Placental pericyte (primary cell): ENCODE data around the gene HSPA2. TPM values are rescaled to one million over a fixed set of nuclear protein-coding genes. Genes with fewer than 3 reads are reported as not detected.

ENCODE experiments used
- small RNA-seq: library from RNA; depleted of rRNA; stranded (forward); fragments of <200 nt; gene quantifications from one replicate; pipeline ENCODE3, GENCODE V24; 2012; ENCODE audit warnings: low replicate concordance
- total RNA-seq: library from RNA; depleted of rRNA; stranded (reverse); fragments of >200 nt; gene quantifications from 2 replicates; pipeline ENCODE4 v1.2.3, GENCODE V29; 2012

HSPA2 gene
- total RNA-seq = 19.2 and 21.4 TPM in 2 replicates

DNA sequence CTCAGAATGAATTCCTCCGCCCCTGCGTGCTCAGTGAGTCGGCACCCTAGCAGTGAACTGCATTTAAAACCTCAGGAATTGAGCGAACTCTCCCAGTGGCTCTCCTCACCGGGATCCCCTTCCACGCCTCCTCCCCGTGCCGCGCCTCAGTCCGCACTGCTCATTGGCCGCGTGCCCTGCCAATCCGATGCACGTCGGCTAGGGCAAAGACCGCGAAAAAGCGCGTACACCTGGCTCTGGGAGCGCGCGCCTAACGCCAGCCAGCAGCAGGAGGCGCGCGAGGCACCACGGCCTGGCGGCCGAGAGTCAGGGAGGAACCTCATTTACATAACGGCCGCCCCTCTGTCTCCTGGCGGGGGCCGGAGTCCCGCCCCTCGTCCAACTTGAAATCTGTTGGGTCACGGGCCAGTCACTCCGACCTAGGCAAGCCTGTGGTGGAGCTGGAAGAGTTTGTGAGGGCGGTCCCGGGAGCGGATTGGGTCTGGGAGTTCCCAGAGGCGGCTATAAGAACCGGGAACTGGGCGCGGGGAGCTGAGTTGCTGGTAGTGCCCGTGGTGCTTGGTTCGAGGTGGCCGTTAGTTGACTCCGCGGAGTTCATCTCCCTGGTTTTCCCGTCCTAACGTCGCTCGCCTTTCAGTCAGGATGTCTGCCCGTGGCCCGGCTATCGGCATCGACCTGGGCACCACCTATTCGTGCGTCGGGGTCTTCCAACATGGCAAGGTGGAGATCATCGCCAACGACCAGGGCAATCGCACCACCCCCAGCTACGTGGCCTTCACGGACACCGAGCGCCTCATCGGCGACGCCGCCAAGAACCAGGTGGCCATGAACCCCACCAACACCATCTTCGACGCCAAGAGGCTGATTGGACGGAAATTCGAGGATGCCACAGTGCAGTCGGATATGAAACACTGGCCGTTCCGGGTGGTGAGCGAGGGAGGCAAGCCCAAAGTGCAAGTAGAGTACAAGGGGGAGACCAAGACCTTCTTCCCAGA, at the start of gene HSPA2:
HSPA2 (plus strand) TSS at position 534 of the 995 bp plus-strand sequence; CDS start at position 643, 109 bp downstream.

DNA sequence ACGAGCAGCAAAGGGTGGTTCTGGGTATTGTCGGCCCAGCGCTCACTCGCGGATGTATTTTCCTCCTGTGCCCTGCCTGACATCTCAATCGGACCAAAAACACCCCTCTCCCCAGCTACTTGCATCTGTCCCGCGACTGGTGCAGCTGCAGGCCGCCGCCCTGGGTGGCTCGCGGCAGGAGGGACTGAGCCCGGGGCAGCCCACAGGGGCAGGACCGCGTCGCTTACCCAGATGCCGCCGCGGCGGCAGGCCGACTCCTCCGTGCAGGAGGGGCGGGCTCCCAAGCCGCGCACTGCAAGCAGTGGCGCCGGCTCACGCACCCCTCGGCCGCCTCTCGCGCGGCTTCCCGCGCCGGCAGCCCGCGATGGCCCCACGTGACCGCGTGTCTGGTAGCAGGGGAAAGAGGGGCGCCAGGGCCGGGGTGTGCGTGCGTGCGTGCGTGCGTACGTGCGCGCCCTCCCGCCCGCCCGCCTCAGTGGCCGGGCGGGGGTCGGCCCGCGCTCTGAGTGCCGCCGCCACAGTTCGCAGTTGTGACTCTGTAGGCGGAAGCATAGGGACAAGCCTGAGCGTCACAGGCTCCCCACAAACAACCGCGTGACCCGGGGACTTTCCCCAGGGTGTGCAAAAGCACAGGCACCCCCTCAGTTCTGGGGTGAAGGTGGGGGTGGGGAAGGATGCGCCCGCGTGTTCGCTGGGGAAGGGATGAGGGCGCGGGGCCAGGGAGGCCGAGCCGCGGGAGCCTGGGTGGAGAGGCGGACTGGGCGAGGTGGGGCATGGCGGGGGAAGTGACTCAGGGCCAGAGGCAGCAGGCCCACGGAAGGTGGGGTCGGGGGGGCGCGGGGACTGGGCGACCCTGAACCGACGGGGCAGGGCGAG, 36.9 kb upstream of the HSPA2 start, which contains the start of gene ZBTB25:
ZBTB25 (minus strand) TSS at position 405 of the 876 bp plus-strand sequence. CDS start 13,305 bp downstream, outside the sequence.

DNA sequence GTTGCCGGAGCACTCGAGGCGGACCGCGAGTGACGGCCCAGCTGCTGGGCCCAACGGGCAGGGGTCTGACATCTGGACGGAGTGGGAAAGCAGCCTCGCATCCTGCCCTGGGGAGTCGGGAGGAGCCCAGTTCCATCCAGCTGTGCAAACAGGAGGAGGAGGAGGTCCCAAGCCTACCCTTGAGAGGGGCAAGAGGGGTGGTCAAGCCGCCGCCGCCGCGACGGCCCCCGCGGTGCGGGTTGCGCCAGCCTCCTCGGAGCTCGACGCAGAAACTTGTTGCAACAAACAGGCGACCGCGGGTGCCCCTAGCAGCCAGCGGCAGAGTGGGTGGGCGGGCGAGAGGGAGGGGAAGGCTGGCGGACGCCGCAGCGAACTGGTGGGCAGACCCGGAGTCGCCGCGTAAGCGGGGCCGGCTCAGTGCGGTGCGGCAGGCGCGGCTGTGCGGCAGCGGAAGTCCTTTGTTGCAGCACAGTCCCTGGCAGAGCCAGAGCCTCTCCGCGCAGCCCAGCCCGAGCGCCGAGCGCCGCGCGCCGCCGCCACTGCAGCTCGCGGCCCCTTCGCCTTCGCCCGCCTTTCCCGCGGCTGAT, 36.1 kb upstream of the HSPA2 start, which contains the start of gene ZBTB1:
ZBTB1 (plus strand) TSS at position 461 of the 587 bp plus-strand sequence. CDS start 16,735 bp downstream, outside the sequence.

DNA sequence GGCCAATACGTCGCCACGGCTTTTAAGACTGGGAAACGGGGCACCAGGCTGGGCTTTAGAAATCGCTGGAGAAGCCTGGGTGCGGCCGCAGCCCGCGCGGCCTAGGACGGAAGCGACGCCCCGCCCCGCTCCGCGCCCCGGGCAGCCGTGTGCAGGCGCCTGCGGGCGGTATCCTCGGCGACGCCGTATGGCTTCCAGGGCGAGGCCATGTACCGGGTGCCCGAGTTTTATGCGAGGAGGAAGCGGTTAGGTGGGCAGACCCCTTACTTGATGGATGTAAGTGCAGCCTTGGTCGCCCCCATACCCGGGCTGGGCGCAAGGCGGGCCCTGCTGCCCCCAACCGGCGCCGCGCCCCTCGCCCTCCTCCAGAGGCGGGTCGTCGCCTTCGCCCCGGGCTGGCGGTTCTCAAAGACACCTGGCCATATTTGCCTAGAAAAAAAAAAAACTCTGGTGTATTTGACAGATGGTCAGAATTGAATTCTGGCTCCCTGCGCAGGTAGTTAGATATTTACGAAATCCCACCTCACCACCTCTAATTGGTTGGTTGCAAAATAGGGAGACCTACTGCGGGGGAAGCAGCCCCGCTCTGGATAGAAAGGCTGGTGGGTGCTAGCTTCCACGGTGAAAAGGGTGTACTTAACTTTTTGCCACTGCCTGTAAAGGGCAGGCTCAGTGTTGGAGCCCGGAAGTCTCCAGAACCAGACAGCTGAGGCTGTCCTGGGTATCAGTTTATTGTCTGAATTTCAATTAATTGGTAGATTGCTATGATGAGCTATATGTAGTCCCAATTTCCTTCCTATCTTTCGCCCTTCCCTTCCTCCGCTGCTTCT, 9.5 kb downstream of the HSPA2 start, which contains the start of gene PPP1R36:
PPP1R36 (plus strand) TSS at position 171 of the 830 bp plus-strand sequence; CDS start at position 208, 37 bp downstream.

Small RNA genes within 50 kb of the gene (small RNA-seq; reads per million reads assigned to genes)
- gene AL049869.4 = not detected

Other genes with a start within 250 kb of the HSPA2 start
- 0.14 TPM in 1 of 2 replicates, not detected in the other for gene ESR2, start 246.4 kb upstream of the HSPA2 start, total RNA-seq
- 19.9 and 66.7 TPM in 2 replicates for gene MTHFD1, start 152.4 kb upstream of the HSPA2 start, total RNA-seq
- gene AKAP5, start 75.2 kb upstream of the HSPA2 start, total RNA-seq = 0.86 and 1.1 TPM in 2 replicates
- 7.2 and 7.9 TPM in 2 replicates for gene ZBTB25, start 36.9 kb upstream of the HSPA2 start, total RNA-seq
- gene ZBTB1, start 36.0 kb upstream of the HSPA2 start, total RNA-seq = 32.4 and 50.4 TPM in 2 replicates
- gene PPP1R36, start 9.2 kb downstream of the HSPA2 start, total RNA-seq = 0.43 and 1.1 TPM in 2 replicates
- 3.1 and 11.2 TPM in 2 replicates for gene PLEKHG3, start 163.7 kb downstream of the HSPA2 start, total RNA-seq